CD14-positive monocyte (primary cell): ENCODE data around the gene S1PR2. TPM values are rescaled to one million over a fixed set of nuclear protein-coding genes. Genes with fewer than 3 reads are reported as not detected.

Source experiments
- DNase-seq, 3 donors: peaks; one replicate each; pipeline ENCODE4 v3.0.0-alpha.2; 2011 to 2022
- H2AFZ ChIP-seq: 2 replicates; pipeline ENCODE4 v1.6.0; 2012; ENCODE audit warnings: mild to moderate bottlenecking, low read depth, low read length, inconsistent platforms; ENCODE audit not compliant: insufficient read depth, poor library complexity, severe bottlenecking
- H3K27ac ChIP-seq, 2 donors: 1 replicate in 1 of 2; 2 replicates in 1 of 2; pipeline ENCODE4 v1.5.1; 2012 to 2013; ENCODE audit warnings: low read length in 2 of 2, control low read depth in 1 of 2, inconsistent platforms in 1 of 2, low read depth in 1 of 2, mild to moderate bottlenecking in 1 of 2
- H3K27me3 ChIP-seq, 2 donors: one replicate each; pipeline versions ENCODE4 v1.6.0 to v1.6.1; 2011 to 2013; ENCODE audit warnings: low read length in 2 of 2; ENCODE audit not compliant: control insufficient read depth in 2 of 2, insufficient read depth in 2 of 2
- H3K36me3 ChIP-seq, 2 donors: replicated peaks in 1 of 2; 1 replicate in 1 of 2; 2 replicates in 1 of 2; pipeline versions ENCODE4 v1.5.1 to v1.6.1; 2012 to 2013; ENCODE audit warnings: low read length in 2 of 2, control low read depth in 1 of 2, inconsistent platforms in 1 of 2, mild to moderate bottlenecking in 1 of 2; ENCODE audit not compliant: insufficient read depth in 2 of 2, control insufficient read depth in 1 of 2
- H3K4me1 ChIP-seq, 2 donors: 1 replicate in 1 of 2; 2 replicates in 1 of 2; pipeline versions ENCODE4 v1.5.1 to v1.6.1; 2012 to 2013; ENCODE audit warnings: low read length in 2 of 2, control low read depth in 1 of 2, inconsistent platforms in 1 of 2, mild to moderate bottlenecking in 1 of 2, moderate library complexity in 1 of 2; ENCODE audit not compliant: insufficient read depth in 2 of 2, control insufficient read depth in 1 of 2
- H3K4me2 ChIP-seq: replicated peaks from 2 replicates; pipeline ENCODE3; 2012; ENCODE audit warnings: low read length, moderate library complexity, mild to moderate bottlenecking; ENCODE audit not compliant: poor library complexity, severe bottlenecking; ENCODE audit errors: extremely low read depth
- H3K4me3 ChIP-seq, 3 experiments: fragments of 200-600 bp in 1 of 3; sonication (generic) in 1 of 3; replicated peaks in 1 of 3; 1 replicate in 2 of 3; 2 replicates in 1 of 3; pipeline ENCODE4 v1.5.1; 2011 to 2013; ENCODE audit warnings: low read length in 3 of 3, mild to moderate bottlenecking in 3 of 3, control low read depth in 2 of 3, low read depth in 2 of 3, inconsistent platforms in 1 of 3, moderate library complexity in 1 of 3
- H3K79me2 ChIP-seq: 2 replicates; pipeline ENCODE4 v1.6.0; 2012; ENCODE audit warnings: mild to moderate bottlenecking, control low read depth, inconsistent platforms, low read length, moderate library complexity; ENCODE audit not compliant: insufficient read depth
- H3K9ac ChIP-seq: 2 replicates; pipeline ENCODE4 v1.6.0; 2017; ENCODE audit warnings: low read length, mild to moderate bottlenecking; ENCODE audit not compliant: insufficient read depth, poor library complexity, severe bottlenecking
- H3K9me3 ChIP-seq, 2 donors: replicated peaks in 1 of 2; 1 replicate in 1 of 2; 2 replicates in 1 of 2; pipeline versions ENCODE4 v1.5.1 to v1.6.1; 2012 to 2013; ENCODE audit warnings: low read length in 2 of 2, control low read depth in 1 of 2; ENCODE audit not compliant: control insufficient read depth in 1 of 2, insufficient read depth in 1 of 2
- H4K20me1 ChIP-seq: 2 replicates; pipeline ENCODE4 v1.6.0; 2012; ENCODE audit warnings: mild to moderate bottlenecking, low read length, control low read depth, moderate library complexity; ENCODE audit not compliant: insufficient read depth
- H3K27ac Mint-ChIP-seq, 7 donors: one replicate each; pipeline ENCODE4 v1.8.0; 2020; ENCODE audit warnings: mild to moderate bottlenecking in 7 of 7, mixed read lengths in 7 of 7, moderate library complexity in 6 of 7, inconsistent platforms in 2 of 7
- H3K27me3 Mint-ChIP-seq, 3 donors: one replicate each; pipeline ENCODE4 v1.8.0; 2021 to 2022; ENCODE audit warnings: low read depth in 3 of 3, mild to moderate bottlenecking in 3 of 3, mixed read lengths in 3 of 3, moderate library complexity in 3 of 3, inconsistent platforms in 1 of 3
- H3K36me3 Mint-ChIP-seq, 2 donors: one replicate each; pipeline ENCODE4 v1.8.0; 2020; ENCODE audit warnings: mixed read lengths in 2 of 2, inconsistent platforms in 1 of 2, mild to moderate bottlenecking in 1 of 2
- H3K4me1 Mint-ChIP-seq: one replicate; pipeline ENCODE4 v1.8.0; 2020; ENCODE audit warnings: mild to moderate bottlenecking, mixed read lengths
- H3K4me3 Mint-ChIP-seq, 2 donors: one replicate each; pipeline ENCODE4 v1.8.0; 2020; ENCODE audit warnings: mild to moderate bottlenecking in 2 of 2, mixed read lengths in 2 of 2, moderate library complexity in 1 of 2
- H3K9me3 Mint-ChIP-seq, 7 donors: one replicate each; pipeline ENCODE4 v1.8.0; 2020 to 2022; ENCODE audit warnings: mixed read lengths in 7 of 7, mild to moderate bottlenecking in 6 of 7, moderate library complexity in 6 of 7, inconsistent platforms in 2 of 7
- WGBS: methylation state at CpG from one replicate; pipeline ENCODE4 v1.1.5; 2013; ENCODE audit warnings: missing lambda C conversion rate; ENCODE audit not compliant: insufficient coverage; 5-methylcytosine and 5-hydroxymethylcytosine counted together
- intact Hi-C, 2 donors: fragments of 100-400 bp; cut with micrococcal nuclease; formaldehyde crosslinking; loops; one replicate each; pipeline versions ENCODE4 v1.15.0 to v1.15.1; 2023
- polyA plus RNA-seq, 3 donors: library from polyadenylated mRNA; depleted of rRNA in 1 of 3; unstranded in 2 of 3; stranded (reverse) in 1 of 3; fragments of 300-500 nt in 2 of 3; fragments of >200 nt in 1 of 3; fragmentation: Illumina TruSeq in 2 of 3; gene quantifications; 1 replicate in 2 of 3; 2 replicates in 1 of 3; pipeline ENCODE4 v1.2.3, GENCODE V29; 2012 to 2021
- TF ChIP-seq, protein P1 (sequence below): fragments of 200-600 bp; IDR thresholded peaks from one replicate; pipeline ENCODE4 v1.8.0; 2022; ENCODE audit warnings: antibody characterized with exemption, mild to moderate bottlenecking

S1PR2 gene
- polyA plus RNA-seq, 3 donors = 0.40 to 2.0 (median 0.55) TPM

- Mint-ChIP-seq H3K27me3 (peaks cover 0 to 1% (median 0%) of the 10 kb centered on the region in 3 donors), H3K4me1 (peaks cover 4% of the 10 kb centered on the region), H3K9me3 (no peaks in the 10 kb centered on the region), H3K4me3 (no peak overlapping the region), H3K27ac (peak overlapping the region in 3 of 7 donors; percentile 31 to 84 (median 49)), H3K36me3 (peaks cover 26 to 52% of the 10 kb centered on the region in 2 donors)
- H3K27me3 ChIP-seq = no peaks in the 10 kb centered on the region
- peaks cover 99% of the 10 kb centered on the region for H3K79me2 ChIP-seq
- peaks cover 32 to 51% of the 10 kb centered on the region in 2 donors for H3K36me3 ChIP-seq
- H3K4me1 ChIP-seq = no peaks in the 10 kb centered on the region
- TF ChIP-seq, protein P1, sequence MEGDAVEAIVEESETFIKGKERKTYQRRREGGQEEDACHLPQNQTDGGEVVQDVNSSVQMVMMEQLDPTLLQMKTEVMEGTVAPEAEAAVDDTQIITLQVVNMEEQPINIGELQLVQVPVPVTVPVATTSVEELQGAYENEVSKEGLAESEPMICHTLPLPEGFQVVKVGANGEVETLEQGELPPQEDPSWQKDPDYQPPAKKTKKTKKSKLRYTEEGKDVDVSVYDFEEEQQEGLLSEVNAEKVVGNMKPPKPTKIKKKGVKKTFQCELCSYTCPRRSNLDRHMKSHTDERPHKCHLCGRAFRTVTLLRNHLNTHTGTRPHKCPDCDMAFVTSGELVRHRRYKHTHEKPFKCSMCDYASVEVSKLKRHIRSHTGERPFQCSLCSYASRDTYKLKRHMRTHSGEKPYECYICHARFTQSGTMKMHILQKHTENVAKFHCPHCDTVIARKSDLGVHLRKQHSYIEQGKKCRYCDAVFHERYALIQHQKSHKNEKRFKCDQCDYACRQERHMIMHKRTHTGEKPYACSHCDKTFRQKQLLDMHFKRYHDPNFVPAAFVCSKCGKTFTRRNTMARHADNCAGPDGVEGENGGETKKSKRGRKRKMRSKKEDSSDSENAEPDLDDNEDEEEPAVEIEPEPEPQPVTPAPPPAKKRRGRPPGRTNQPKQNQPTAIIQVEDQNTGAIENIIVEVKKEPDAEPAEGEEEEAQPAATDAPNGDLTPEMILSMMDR = no peak
- peaks cover 53% of the 10 kb centered on the region for H4K20me1 ChIP-seq
- DNase-seq = no peak
- no peak overlapping the region for H2AFZ ChIP-seq
- 95% methylated on average over 8 of the region's 11 CpGs for WGBS
- H3K4me2 ChIP-seq = no peak overlapping the region
- H3K9me3 ChIP-seq = no peaks in the 10 kb centered on the region
- intact Hi-C loops = no loop called here
- H3K9ac ChIP-seq = no peak overlapping the region
- peak overlapping the region in 1 of 2 donors; percentile 48 for H3K27ac ChIP-seq
- H3K4me3 ChIP-seq = no peak overlapping the region
These were observed 43.8 kb downstream of the S1PR2 start for GRCh38 chr19:10187315-10187714.

DNA sequence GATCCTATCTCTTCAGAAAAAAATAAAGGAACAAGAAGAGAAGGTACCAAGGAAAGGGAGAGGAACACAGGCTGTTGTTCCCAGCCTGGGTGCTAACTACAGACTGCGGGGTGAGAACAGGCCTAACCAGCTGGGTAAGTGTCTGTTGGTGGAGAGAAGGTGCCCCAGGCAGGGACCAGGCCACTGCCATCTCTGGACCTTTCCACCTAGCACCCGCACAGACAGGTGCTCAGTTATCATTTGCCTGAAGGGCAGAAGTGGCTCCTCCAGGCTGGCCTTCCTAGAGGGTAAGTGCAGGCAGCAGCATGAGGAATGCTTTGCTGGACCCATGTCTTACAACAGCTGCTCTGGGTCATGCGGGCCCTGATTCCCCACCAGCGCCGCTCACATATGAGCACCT, 46.5 kb downstream of the S1PR2 start:
- peak overlapping the region in 1 of 2 donors; percentile 13 for H3K27ac ChIP-seq
- H3K4me3 ChIP-seq = no peak overlapping the region
- intact Hi-C loops = no loop called here
- Mint-ChIP-seq H3K27me3 (peaks cover 0 to 1% (median 0%) of the 10 kb centered on the region in 3 donors), H3K36me3 (peaks cover 33 to 61% of the 10 kb centered on the region in 2 donors), H3K9me3 (no peaks in the 10 kb centered on the region), H3K4me1 (peaks cover 4% of the 10 kb centered on the region), H3K4me3 (no peak overlapping the region), H3K27ac (peak overlapping the region in 3 of 7 donors; percentile 51 to 80 (median 70))
- no peak overlapping the region for H3K4me2 ChIP-seq
- H3K4me1 ChIP-seq = no peaks in the 10 kb centered on the region
- H3K36me3 ChIP-seq = peaks cover 52 to 68% of the 10 kb centered on the region in 2 donors
- WGBS = 94% methylated on average over 3 of the region's 5 CpGs
- H3K9me3 ChIP-seq = no peaks in the 10 kb centered on the region
- H3K79me2 ChIP-seq = peaks cover 93% of the 10 kb centered on the region
- TF ChIP-seq, protein P1 = no peak
- H3K9ac ChIP-seq = no peak overlapping the region
- no peak overlapping the region for H2AFZ ChIP-seq
- H3K27me3 ChIP-seq = no peaks in the 10 kb centered on the region
- H4K20me1 ChIP-seq = peaks cover 41% of the 10 kb centered on the region
- DNase-seq = no peak
